Caki2 (cell line): Measurements from ENCODE around the gene SMIM38. TPM values are rescaled to one million over a fixed set of nuclear protein-coding genes. Genes with fewer than 3 reads are reported as not detected.
"Not testable (repeated sequence)": the region's sequence is repeated elsewhere in the genome, so short reads cannot be mapped to it uniquely, and the experiment has no call there.

Source experiments
- DNase-seq: peaks from one replicate; pipeline ENCODE4 v3.0.0-alpha.2; 2015; ENCODE audit warnings: low read depth
- in situ Hi-C: cut with HindIII; loops from 2 replicates; pipeline ENCODE4 v1.10.0; 2016; ENCODE audit warnings: low sequenced_read_pairs, low pct_unique_long_range_greater_than_20kb, mixed read lengths
- total RNA-seq: library from RNA; depleted of rRNA; stranded (reverse); fragments of >200 nt; shearing (Covaris generic); gene quantifications from 2 replicates; pipeline ENCODE4 v1.2.3, GENCODE V29; 2014; ENCODE audit warnings: low replicate concordance

SMIM38 gene
- total RNA-seq, 1 experiment from 2014 or later = not detected

- DNase-seq, in situ Hi-C loops: not testable (repeated sequence)
Measured at GRCh38 chr11:69134182-69134581, 21.6 kb upstream of the SMIM38 start.

DNA sequence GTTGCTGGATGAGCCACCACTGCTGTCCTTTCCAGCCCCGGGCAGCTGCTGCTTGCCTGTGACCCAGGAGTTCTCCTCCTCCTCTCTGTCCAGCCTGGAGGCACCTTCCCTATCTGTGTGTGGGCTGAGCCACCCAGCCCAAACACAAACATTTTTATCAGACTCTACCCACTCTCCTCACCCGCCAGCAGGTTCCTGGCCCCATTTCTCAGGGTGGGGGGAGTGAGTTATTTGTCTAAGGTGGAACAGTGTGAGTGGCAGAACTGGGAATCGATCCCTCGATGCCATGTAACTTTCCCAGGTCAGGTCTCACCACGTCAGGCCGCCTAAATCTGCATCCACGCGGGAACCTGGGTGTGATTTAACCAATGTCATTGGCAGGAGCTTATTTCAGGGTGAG lies 20.8 kb upstream of the SMIM38 start:
- in situ Hi-C loops = no loop called here

GRCh38 chr11:69135420-69136363 lies 20.0 kb upstream of the SMIM38 start:
- in situ Hi-C loops = no loop called here
- peak; percentile 89 for DNase-seq

More for the DNA sequence above, 20.8 kb upstream of the SMIM38 start:
- DNase-seq = no peak

DNA sequence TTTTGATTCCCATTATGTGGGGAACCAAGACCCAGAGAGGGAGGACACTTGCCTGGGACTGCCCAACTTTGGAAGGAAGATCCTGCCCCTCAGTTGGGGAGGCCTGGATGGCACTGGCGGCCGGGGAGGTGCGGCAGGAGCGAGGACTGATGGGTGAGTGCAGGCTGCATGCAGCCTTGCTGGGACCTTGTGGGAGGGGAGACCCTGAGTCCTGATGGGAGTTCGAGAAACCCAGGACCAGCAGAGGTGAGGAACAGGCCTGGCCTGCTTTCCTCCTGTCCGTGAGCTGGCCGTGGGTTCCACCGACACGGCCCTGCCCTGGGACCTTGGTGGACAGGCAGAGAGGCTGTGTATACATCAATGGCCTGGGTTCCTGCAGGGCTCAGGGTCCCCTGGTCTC lies 19.3 kb upstream of the SMIM38 start:
- DNase-seq = no peak
- in situ Hi-C loops = no loop called here

DNA sequence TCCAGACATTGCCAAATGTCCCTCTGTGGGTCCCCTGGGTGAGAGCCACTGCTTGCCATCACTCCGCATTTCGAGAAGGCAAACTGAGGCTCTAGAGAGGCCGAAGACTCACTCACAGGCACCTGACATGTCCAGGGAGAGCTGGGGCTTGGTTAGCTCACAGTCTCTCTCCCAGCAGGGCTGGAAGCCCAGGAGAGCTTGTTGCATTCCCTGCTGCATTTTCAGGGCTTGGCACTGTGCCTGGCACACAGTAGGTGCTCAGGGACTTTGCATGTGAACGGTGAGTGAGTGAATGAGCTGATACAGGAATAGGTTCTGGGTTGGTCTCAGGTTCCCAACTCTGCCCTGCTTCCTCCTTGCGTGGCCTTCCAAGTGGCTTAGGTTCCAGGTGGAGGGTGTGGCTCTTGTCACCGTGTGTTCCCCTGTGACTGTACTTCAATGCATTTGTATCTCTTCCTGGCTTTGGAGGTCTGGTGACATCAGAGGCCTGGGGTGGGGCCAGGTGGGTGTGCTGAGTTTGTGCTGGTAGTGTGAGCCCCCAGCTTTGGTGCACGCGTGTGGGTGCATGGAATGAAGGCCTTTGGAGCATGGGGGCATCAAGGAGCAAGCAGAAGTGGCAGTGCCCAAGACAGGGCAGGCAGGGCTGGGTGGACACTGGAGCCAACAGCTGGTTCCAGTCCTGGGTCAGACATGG lies 18.4 kb upstream of the SMIM38 start:
- DNase-seq = no peak
- in situ Hi-C loops = no loop called here

GRCh38 chr11:69138265-69138664 lies 17.5 kb upstream of the SMIM38 start:
- in situ Hi-C loops = no loop called here
- DNase-seq = peak; percentile 70

- in situ Hi-C loops, DNase-seq: not testable (repeated sequence)
Measured at GRCh38 chr11:69140161-69140560, 15.6 kb upstream of the SMIM38 start.

DNA sequence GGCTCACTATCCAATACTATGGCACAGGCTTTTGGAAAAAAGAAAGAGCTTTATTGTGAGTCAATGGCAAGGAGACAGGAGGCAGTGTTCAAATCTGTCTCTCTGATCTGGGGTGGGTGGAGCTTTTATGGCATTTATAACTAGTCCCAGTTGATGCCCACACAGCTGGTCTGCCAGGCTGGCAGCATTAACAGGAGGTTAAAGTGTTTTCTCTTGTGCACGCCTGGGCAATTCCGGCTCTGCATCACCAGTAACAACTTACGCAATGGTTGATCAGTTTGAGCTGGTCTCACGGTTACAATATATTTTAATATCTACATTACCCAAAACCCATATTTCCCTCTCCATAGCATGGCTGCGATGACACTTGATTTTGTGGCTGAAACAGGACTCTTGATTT lies 15.1 kb upstream of the SMIM38 start:
- in situ Hi-C loops = no loop called here
- no peak for DNase-seq

DNA sequence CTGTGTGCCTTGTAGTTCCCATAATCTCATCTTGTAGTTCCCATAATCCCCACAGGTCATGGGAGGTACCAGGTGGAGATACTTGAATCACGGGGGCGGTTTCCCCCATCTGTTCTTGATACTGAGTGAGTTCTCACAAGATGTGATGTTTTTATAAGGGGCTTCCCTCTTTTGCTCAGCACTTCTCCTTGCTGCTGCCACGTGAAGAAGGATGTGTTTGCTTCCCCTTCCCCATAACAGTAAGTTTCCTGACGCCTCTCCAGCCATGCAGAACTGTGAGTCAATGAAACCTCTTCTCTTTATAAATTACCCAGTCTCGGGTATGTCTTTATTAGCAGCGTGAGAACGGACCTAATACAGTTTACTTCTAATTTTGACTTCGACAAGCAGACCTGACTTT lies 14.0 kb upstream of the SMIM38 start:
- in situ Hi-C loops = no loop called here
- DNase-seq = no peak

DNA sequence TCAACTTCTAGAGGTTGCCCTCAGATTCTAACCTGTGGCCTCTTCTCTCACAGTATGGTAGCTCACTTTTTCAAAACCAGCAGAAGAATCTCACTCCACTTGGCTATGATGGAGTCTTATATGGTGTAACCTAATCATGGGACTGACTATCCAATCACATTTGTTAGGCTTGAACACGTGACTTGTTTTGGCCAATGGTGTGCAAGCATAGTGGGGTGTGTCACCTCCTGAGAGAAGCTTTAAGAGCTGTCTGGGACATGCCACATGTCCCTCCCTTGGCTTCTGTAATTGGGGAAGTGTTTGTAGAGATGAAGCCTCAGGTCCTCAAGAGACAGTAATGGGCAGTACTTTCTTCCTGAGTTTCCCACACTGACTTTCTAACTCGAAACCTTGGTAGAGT lies 12.8 kb upstream of the SMIM38 start:
- DNase-seq = no peak
- in situ Hi-C loops = no loop called here

- in situ Hi-C loops = no loop called here
- DNase-seq = no peak
Measured at GRCh38 chr11:69144316-69145049, 11.3 kb upstream of the SMIM38 start.

- DNase-seq = no peak
- in situ Hi-C loops = no loop called here
Measured at GRCh38 chr11:69145050-69145380, 10.7 kb upstream of the SMIM38 start.

DNA sequence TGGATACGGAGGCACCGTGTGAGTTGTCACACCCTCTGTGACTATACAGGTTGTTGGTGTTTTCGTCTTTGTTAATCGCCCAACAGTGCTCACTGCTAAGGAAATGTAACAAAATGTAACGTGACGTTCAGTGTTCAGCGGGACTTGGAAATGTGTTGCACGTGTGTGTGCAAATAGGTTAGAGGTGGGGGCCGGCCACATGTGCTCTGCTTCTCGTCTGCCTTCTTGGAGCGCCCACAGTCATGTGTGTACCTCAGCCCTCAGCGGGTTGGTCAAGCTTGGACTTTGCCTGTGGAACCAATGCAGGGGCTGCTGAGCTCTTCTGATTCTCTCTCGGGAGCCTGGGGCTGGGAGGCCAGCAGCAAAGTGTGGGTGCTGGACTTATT lies 7.4 kb upstream of the SMIM38 start:
- in situ Hi-C loops = no loop called here
- no peak for DNase-seq

GRCh38 chr11:69148806-69149205 lies 6.9 kb upstream of the SMIM38 start:
- in situ Hi-C loops = no loop called here
- DNase-seq = no peak

GRCh38 chr11:69149338-69150045 lies 6.2 kb upstream of the SMIM38 start:
- in situ Hi-C loops, DNase-seq: not testable (repeated sequence)

DNA sequence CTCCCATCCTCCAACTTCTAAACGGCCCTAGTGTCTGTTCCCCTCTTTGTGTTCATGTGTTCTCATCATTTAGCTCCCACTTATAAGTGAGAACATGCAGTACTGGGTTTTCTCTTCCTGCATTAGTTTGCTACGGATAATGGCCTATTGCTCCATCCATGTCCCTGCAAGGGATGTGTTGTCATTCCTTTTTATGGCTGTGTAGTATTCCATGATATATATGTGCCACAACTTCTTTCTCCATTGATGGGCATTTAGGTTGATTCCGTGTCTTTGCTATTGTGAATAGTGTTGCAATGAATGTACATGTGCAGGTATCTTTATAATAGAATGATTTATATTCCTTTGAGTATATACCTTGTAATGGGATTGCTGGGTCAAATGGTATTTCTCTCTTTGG lies 5.6 kb upstream of the SMIM38 start:
- DNase-seq = no peak
- in situ Hi-C loops = no loop called here

DNA sequence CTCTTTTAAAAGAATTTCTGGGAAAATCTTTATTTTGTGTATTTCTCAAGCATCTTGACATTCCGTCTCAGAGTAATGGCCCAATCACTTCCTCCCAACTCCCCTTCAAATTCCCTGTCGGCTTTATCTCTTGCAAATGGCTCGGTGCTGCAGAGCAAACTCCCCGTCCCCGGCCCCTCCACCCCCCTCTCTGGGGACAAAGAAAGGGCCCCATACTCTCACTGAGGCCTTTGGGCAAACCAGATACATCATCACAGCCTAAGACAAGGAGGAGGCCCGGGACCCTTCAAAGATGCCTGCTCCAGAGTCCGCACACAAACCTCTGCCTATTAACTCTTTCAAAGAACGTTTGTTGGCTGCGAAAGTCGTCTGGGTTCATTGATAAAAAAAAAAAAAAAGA lies 3.9 kb upstream of the SMIM38 start:
- DNase-seq = no peak
- in situ Hi-C loops = no loop called here

DNA sequence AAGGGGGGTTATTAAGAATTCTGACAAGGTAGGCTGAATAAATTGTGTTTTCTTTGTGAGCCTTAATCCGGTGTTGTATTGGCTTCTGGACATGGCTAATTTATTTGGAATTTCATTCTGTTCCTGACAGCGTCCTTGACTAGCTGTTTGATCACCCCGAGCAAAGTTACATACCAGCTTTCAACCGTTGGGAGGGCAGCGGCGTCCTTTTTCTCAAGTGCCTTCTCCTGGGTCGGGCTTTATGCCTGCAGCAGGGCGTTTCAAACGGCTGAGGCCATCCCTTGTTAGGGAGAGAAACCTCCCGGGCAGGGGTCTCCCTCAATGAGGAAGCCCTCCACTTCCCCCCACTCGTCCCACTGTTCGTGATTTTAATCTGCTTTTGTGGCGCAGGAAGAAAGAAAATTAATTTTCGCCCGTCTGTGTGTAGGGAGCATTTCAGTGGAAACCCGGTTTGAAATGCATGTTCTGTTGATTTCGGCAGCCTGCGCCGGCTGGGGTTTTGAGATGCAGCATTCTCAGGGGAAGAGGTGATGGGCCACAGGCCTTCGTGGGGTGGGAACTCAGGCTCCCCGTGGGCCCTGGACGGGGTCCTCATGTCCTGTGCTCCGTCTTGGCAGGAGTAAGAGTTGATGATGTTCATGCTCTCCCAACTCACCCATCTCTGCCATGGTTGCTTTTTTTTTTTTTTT lies 2.9 kb upstream of the SMIM38 start:
- no peak for DNase-seq
- in situ Hi-C loops = no loop called here
